ENCODE data around the gene SDF4. TPM values are rescaled to one million over a fixed set of nuclear protein-coding genes. Genes with fewer than 3 reads are reported as not detected.

SDF4 gene
- total RNA-seq, 1 donor from 2014 or later: 130 TPM

DNA sequence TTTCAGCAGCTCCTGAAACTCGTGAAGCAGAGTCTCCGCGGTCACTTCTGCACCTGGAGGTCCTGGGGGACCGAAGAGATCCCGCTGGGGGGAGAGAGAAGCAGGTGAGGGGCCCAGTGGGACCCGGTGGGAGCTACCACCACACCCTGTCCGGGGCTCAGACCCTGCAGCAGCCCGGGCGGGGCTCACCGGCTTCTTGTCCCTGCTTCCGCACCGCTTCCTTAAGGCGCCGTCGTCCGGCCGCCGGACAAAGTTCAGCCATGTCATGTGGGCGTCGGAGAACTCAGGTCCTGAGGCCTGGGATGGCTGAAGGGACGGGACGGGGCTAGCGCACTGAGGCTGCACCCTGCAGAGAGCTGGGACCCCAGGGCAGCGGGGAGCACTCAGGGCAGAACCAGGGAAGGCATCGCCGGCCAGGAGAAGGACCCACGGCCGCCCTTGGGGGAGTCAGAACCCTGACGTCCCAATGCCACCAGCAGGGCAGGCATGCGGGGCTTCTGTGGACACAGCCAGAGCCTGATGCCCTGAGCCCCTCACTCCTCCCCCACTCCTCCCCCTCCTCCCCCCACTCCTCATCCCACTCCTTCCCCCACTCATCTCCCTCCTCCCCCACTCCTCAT, 12.5 kb upstream of the SDF4 start:
- Mint-ChIP-seq H3K9me3 (ENCODE audit: unreplicated experiment) (no peaks in the 10 kb centered on the region), H3K27ac (ENCODE audit: unreplicated experiment) (no peak overlapping the region), H3K4me1 (ENCODE audit: unreplicated experiment) (no peaks in the 10 kb centered on the region), H3K27me3 (ENCODE audit: unreplicated experiment) (peaks cover 2% of the 10 kb centered on the region), H3K4me3 (ENCODE audit: unreplicated experiment) (no peak overlapping the region), H3K36me3 (ENCODE audit: low read depth, unreplicated experiment) (no peaks in the 10 kb centered on the region)
- no peak for DNase-seq (ENCODE audit: low spot score)
- TF ChIP-seq CTCF (IDR thresholded peaks at IDR 0.05; ENCODE audit: unreplicated experiment): no peak

DNA sequence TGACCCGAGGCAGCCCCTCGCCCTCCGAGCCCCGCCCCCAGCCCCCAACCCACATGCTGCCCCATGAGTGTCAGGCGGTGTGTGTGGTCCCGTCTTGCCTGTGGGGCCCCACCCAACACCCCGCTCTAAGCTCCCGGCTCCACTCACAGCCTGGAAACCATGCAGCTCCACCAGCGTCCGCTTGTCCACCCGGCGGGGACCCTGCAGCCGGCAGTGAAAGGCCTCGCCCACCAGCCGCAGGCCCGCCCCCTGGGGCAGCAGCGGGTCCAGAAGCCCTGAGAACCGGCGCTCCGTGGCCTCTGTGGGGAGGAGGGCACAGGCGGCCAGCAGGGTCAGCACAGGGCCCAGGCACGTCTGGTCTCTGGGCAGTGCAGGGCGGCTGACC, 12.0 kb upstream of the SDF4 start:
- H3K9me3 Mint-ChIP-seq (ENCODE audit: unreplicated experiment): no peaks in the 10 kb centered on the region
- no peak for TF ChIP-seq CTCF (IDR thresholded peaks at IDR 0.05; ENCODE audit: unreplicated experiment)
- no peaks in the 10 kb centered on the region for H3K4me1 Mint-ChIP-seq (ENCODE audit: unreplicated experiment)
- H3K27ac Mint-ChIP-seq (ENCODE audit: unreplicated experiment): no peak overlapping the region
- no peak overlapping the region for H3K4me3 Mint-ChIP-seq (ENCODE audit: unreplicated experiment)
- DNase-seq (ENCODE audit: low spot score): no peak
- H3K36me3 Mint-ChIP-seq (ENCODE audit: low read depth, unreplicated experiment): no peaks in the 10 kb centered on the region
- peaks cover 2% of the 10 kb centered on the region for H3K27me3 Mint-ChIP-seq (ENCODE audit: unreplicated experiment)

DNA sequence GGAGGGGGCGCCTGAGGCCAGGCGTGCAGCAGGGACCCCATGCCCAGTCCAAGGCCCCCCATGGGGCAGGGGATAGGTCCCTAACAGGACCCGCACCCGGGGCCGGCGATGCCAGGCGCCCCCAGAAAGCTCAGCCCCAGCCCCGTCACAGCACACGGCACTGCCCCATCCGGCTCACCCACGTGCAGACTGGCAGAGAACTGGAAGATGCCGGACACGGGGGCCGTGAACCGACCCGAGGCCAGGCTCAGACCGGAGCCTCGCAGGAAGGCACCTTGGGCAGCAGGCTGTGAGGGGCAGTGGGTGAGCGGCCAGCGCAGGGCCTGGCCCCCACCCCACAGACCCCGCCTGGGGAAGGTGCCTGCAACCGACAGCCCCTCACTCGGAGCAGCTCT, 11.5 kb upstream of the SDF4 start:
- no peaks in the 10 kb centered on the region for H3K36me3 Mint-ChIP-seq (ENCODE audit: low read depth, unreplicated experiment)
- H3K4me3 Mint-ChIP-seq (ENCODE audit: unreplicated experiment): no peak overlapping the region
- no peak for TF ChIP-seq CTCF (IDR thresholded peaks at IDR 0.05; ENCODE audit: unreplicated experiment)
- no peaks in the 10 kb centered on the region for H3K4me1 Mint-ChIP-seq (ENCODE audit: unreplicated experiment)
- DNase-seq (ENCODE audit: low spot score): no peak
- H3K27ac Mint-ChIP-seq (ENCODE audit: unreplicated experiment): no peak overlapping the region
- peaks cover 2% of the 10 kb centered on the region for H3K27me3 Mint-ChIP-seq (ENCODE audit: unreplicated experiment)
- H3K9me3 Mint-ChIP-seq (ENCODE audit: unreplicated experiment): no peaks in the 10 kb centered on the region

DNA sequence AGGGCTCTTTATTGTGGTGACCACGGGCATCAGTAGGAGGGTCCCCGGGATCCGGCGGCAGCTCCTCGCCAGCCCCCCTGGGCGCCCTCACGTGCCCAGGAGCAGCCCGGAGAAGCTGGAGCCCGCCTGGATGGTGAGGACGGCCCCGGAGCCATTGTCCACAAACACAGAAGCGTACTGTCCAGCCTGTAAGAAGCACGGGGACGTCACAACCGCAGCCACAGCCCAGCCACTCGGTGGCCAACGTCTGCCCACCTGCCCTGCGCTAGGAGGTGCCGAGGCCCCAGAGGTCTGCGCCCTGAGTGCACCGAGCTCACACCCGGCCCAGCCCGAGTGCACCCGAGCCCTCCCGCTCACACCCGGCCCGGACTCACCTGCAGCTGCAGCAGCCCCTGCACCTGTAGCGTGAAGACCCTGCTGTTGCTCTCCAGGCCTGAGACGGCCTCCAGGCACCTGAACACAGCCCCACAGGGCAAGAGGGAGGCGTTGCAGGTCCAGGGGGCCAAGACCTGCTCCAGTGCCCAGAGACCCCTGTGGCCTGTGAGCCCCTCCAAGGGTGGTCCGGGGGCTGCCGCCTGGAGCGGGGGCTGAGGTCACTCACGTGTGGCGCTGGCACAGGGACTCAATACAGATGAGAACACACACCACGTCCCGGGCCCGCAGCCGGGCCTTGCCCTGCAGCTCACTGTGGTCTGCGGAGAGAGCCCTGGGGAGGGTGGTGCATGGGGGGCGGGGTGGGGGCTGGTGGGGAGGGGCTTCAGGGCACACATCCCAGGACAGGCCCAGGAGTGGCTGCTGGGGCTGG, 10.9 kb upstream of the SDF4 start:
- no peaks in the 10 kb centered on the region for H3K36me3 Mint-ChIP-seq (ENCODE audit: low read depth, unreplicated experiment)
- TF ChIP-seq CTCF (IDR thresholded peaks at IDR 0.05; ENCODE audit: unreplicated experiment): no peak
- no peaks in the 10 kb centered on the region for H3K9me3 Mint-ChIP-seq (ENCODE audit: unreplicated experiment)
- peaks cover 2% of the 10 kb centered on the region for H3K27me3 Mint-ChIP-seq (ENCODE audit: unreplicated experiment)
- no peak overlapping the region for H3K27ac Mint-ChIP-seq (ENCODE audit: unreplicated experiment)
- H3K4me3 Mint-ChIP-seq (ENCODE audit: unreplicated experiment): no peak overlapping the region
- DNase-seq (ENCODE audit: low spot score): no peak
- no peaks in the 10 kb centered on the region for H3K4me1 Mint-ChIP-seq (ENCODE audit: unreplicated experiment)

GRCh38 chr1:1241588-1242219, 9.9 kb upstream of the SDF4 start:
- H3K9me3 Mint-ChIP-seq (ENCODE audit: unreplicated experiment): no peaks in the 10 kb centered on the region
- no peak for DNase-seq (ENCODE audit: low spot score)
- H3K27ac Mint-ChIP-seq (ENCODE audit: unreplicated experiment): no peak overlapping the region
- no peaks in the 10 kb centered on the region for H3K36me3 Mint-ChIP-seq (ENCODE audit: low read depth, unreplicated experiment)
- H3K4me1 Mint-ChIP-seq (ENCODE audit: unreplicated experiment): no peaks in the 10 kb centered on the region
- H3K4me3 Mint-ChIP-seq (ENCODE audit: unreplicated experiment): no peak overlapping the region
- peaks cover 2% of the 10 kb centered on the region for H3K27me3 Mint-ChIP-seq (ENCODE audit: unreplicated experiment)
- no peak for TF ChIP-seq CTCF (IDR thresholded peaks at IDR 0.05; ENCODE audit: unreplicated experiment)

Data from endothelial cell (in vitro differentiated cells).